H1 (cell line): ENCODE results near the gene SLC24A3. TPM values are rescaled to one million over a fixed set of nuclear protein-coding genes. Genes with fewer than 3 reads are reported as not detected.

Experiments used
- CTCF ChIA-PET: fragments of 300-600 bp; sonication (Branson Sonifier 250); formaldehyde crosslinking; loops from one replicate; lab custom pipeline; 2021; ENCODE audit not compliant: partially characterized antibody; lab: Charles Lee
- POLR2A ChIA-PET: fragments of 300-600 bp; sonication (Branson Sonifier 250); formaldehyde crosslinking; loops from one replicate; lab custom pipeline; 2021; ENCODE audit warnings: inconsistent platforms; ENCODE audit not compliant: partially characterized antibody; lab: Charles Lee
- DNase-seq, 2 experiments: peaks; one replicate each; pipeline versions ENCODE4 v3.0.0 to v3.0.0-alpha.2; 2010 to 2022; ENCODE audit warnings: low spot score in 2 of 2, low read depth in 1 of 2, mixed read lengths in 1 of 2
- FAIRE-seq: peaks from 2 replicates; lab custom pipeline; 2011; peaks lifted over from hg19 to GRCh38; lab: Jason Lieb, UNC
- H2AFZ ChIP-seq: 2 replicates; pipeline ENCODE4 v1.8.1; 2012; ENCODE audit warnings: low read length, inconsistent platforms
- H2AK5ac ChIP-seq: 2 replicates; pipeline ENCODE4 v1.6.1; 2013; ENCODE audit warnings: low read depth, low read length
- H2BK120ac ChIP-seq: replicated peaks from 2 replicates; pipeline ENCODE3; 2013; ENCODE audit warnings: low read depth, low read length, inconsistent platforms
- H2BK12ac ChIP-seq: 2 replicates; pipeline ENCODE4 v1.6.1; 2013; ENCODE audit warnings: low read depth, low read length
- H2BK15ac ChIP-seq: 2 replicates; pipeline ENCODE4 v1.6.1; 2013; ENCODE audit warnings: low read length
- H2BK20ac ChIP-seq: 2 replicates; pipeline ENCODE4 v1.6.1; 2013; ENCODE audit warnings: low read length
- H2BK5ac ChIP-seq: 2 replicates; pipeline ENCODE4 v1.6.1; 2013; ENCODE audit warnings: low read depth, low read length
- H3K14ac ChIP-seq: 2 replicates; pipeline ENCODE4 v1.6.1; 2013; ENCODE audit warnings: inconsistent platforms; ENCODE audit not compliant: insufficient read length
- H3K18ac ChIP-seq: 2 replicates; pipeline ENCODE4 v1.6.1; 2013; ENCODE audit warnings: low read length; ENCODE audit errors: extremely low read depth
- H3K23ac ChIP-seq: 2 replicates; pipeline ENCODE4 v1.6.1; 2013; ENCODE audit warnings: inconsistent platforms; ENCODE audit not compliant: insufficient read length
- H3K23me2 ChIP-seq: 2 replicates; pipeline ENCODE4 v1.6.1; 2013; ENCODE audit warnings: low read depth, low read length
- H3K27ac ChIP-seq: 2 replicates; pipeline ENCODE4 v1.6.1; 2011; ENCODE audit warnings: low read depth, low read length, inconsistent platforms
- H3K27me3 ChIP-seq, 4 experiments: replicated peaks in 1 of 4; 1 replicate in 1 of 4; 2 replicates in 3 of 4; pipeline versions ENCODE4 v1.6.1 to v1.8.1; 2011 to 2013; ENCODE audit warnings: low read length in 3 of 4, mild to moderate bottlenecking in 3 of 4, inconsistent platforms in 2 of 4, mixed read lengths in 2 of 4, moderate library complexity in 1 of 4; ENCODE audit not compliant: control insufficient read depth in 3 of 4, insufficient read depth in 3 of 4; ENCODE audit errors: extremely low read depth in 1 of 4
- H3K36me3 ChIP-seq, 4 experiments: 2 replicates each; pipeline versions ENCODE4 v1.6.1 to v1.8.1; 2011 to 2013; ENCODE audit warnings: mild to moderate bottlenecking in 4 of 4, low read length in 3 of 4, moderate library complexity in 2 of 4, control low read depth in 1 of 4, inconsistent platforms in 1 of 4; ENCODE audit not compliant: insufficient read depth in 4 of 4, control insufficient read depth in 2 of 4
- H3K4ac ChIP-seq: replicated peaks from 2 replicates; pipeline ENCODE3; 2013; ENCODE audit warnings: low read length, low read depth, mixed read lengths, inconsistent platforms; ENCODE audit not compliant: insufficient read length
- H3K4me1 ChIP-seq, 4 experiments: replicated peaks in 1 of 4; 1 replicate in 1 of 4; 2 replicates in 3 of 4; pipeline versions ENCODE4 v1.6.1 to v1.8.1; 2011 to 2013; ENCODE audit warnings: low read length in 3 of 4, inconsistent platforms in 2 of 4, mixed read lengths in 1 of 4; ENCODE audit not compliant: insufficient read depth in 4 of 4, control insufficient read depth in 3 of 4
- H3K4me2 ChIP-seq, 2 experiments: 2 replicates each; pipeline versions ENCODE4 v1.6.1 to v1.8.1; 2011 to 2013; ENCODE audit warnings: low read depth in 2 of 2, low read length in 2 of 2, control low read depth in 1 of 2, inconsistent platforms in 1 of 2, mild to moderate bottlenecking in 1 of 2; ENCODE audit not compliant: insufficient read depth in 1 of 2
- H3K4me3 ChIP-seq, 4 experiments: fragments of 200-600, 300-600 bp in 1 of 4; sonication (generic), shearing (Covaris generic), sonication (Bioruptor Twin) in 1 of 4; 2 replicates each; pipeline versions ENCODE4 v1.5.1 to v1.8.1; 2011 to 2016; ENCODE audit warnings: low read length in 4 of 4, low read depth in 3 of 4, control low read depth in 2 of 4, inconsistent platforms in 2 of 4, mild to moderate bottlenecking in 2 of 4, mixed read lengths in 1 of 4, moderate library complexity in 1 of 4; ENCODE audit not compliant: insufficient read depth in 2 of 4; ENCODE audit errors: extremely low read depth in 1 of 4
- H3K56ac ChIP-seq: replicated peaks from 2 replicates; pipeline ENCODE3; 2013; ENCODE audit warnings: low read depth, mild to moderate bottlenecking, mixed read lengths, low read length, inconsistent platforms; ENCODE audit not compliant: insufficient read length
- H3K79me1 ChIP-seq: 2 replicates; pipeline ENCODE4 v1.6.1; 2013; ENCODE audit warnings: low read depth, low read length, control low read depth
- H3K79me2 ChIP-seq, 2 experiments: 2 replicates each; pipeline versions ENCODE4 v1.6.1 to v1.8.1; 2012 to 2013; ENCODE audit warnings: low read length in 2 of 2, mild to moderate bottlenecking in 2 of 2, inconsistent platforms in 1 of 2; ENCODE audit not compliant: insufficient read depth in 2 of 2, control insufficient read depth in 1 of 2
- H3K9ac ChIP-seq, 4 experiments: replicated peaks in 1 of 4; 1 replicate in 1 of 4; 2 replicates in 3 of 4; pipeline versions ENCODE4 v1.6.1 to v1.8.1; 2011 to 2013; ENCODE audit warnings: low read depth in 3 of 4, low read length in 3 of 4, control low read depth in 2 of 4, mild to moderate bottlenecking in 2 of 4, moderate library complexity in 2 of 4, inconsistent platforms in 1 of 4; ENCODE audit errors: extremely low read depth in 1 of 4
- H3K9me3 ChIP-seq, 2 experiments: 2 replicates each; pipeline versions ENCODE4 v1.6.1 to v1.8.1; 2012 to 2013; ENCODE audit warnings: mild to moderate bottlenecking in 2 of 2, moderate library complexity in 2 of 2, control low read depth in 1 of 2, inconsistent platforms in 1 of 2, low read depth in 1 of 2, low read length in 1 of 2, mixed read lengths in 1 of 2; ENCODE audit not compliant: insufficient read depth in 2 of 2
- H4K20me1 ChIP-seq, 2 experiments: replicated peaks in 1 of 2; 2 replicates each; pipeline versions ENCODE3 to v1.8.1; 2011 to 2013; ENCODE audit warnings: inconsistent platforms in 2 of 2, low read length in 2 of 2, mild to moderate bottlenecking in 1 of 2; ENCODE audit not compliant: insufficient read depth in 2 of 2, control insufficient read depth in 1 of 2
- H4K5ac ChIP-seq: 2 replicates; pipeline ENCODE4 v1.6.1; 2013; ENCODE audit warnings: low read length, low read depth, mixed read lengths, inconsistent platforms; ENCODE audit not compliant: insufficient read length
- H4K8ac ChIP-seq: 2 replicates; pipeline ENCODE4 v1.8.0; 2013; ENCODE audit warnings: mild to moderate bottlenecking, moderate library complexity, low read length, inconsistent platforms; ENCODE audit not compliant: insufficient read depth; ENCODE audit errors: extremely low read depth
- H4K91ac ChIP-seq: replicated peaks from 2 replicates; pipeline ENCODE3; 2013; ENCODE audit warnings: low read length, mixed read lengths, inconsistent platforms; ENCODE audit not compliant: insufficient read length
- BACH1 ChIP-seq: IDR thresholded peaks from 2 replicates; pipeline ENCODE4 v1.6.1; 2012; ENCODE audit warnings: low read length, improper control_type of control experiment
- CBX8 ChIP-seq: fragments of 300-800, 300-1000 bp; sonication (generic); IDR thresholded peaks from 2 replicates; pipeline ENCODE4 v1.7.1; 2016; ENCODE audit warnings: low read depth, low read length, borderline replicate concordance
- CTBP2 ChIP-seq: IDR thresholded peaks from 2 replicates; pipeline ENCODE4 v1.7.0; 2011; ENCODE audit warnings: borderline replicate concordance, mild to moderate bottlenecking, moderate library complexity, mixed read lengths, low read length; ENCODE audit not compliant: insufficient read depth, insufficient read length
- EP300 ChIP-seq, 2 experiments: IDR thresholded peaks; 1 replicate in 1 of 2; 2 replicates in 1 of 2; pipeline ENCODE4 v1.6.1; 2011 to 2012; ENCODE audit warnings: low read depth in 2 of 2, low read length in 2 of 2, mild to moderate bottlenecking in 2 of 2, borderline replicate concordance in 1 of 2, inconsistent platforms in 1 of 2, moderate library complexity in 1 of 2
- EZH2 ChIP-seq: fragments of 200-600 bp; sonication (generic); IDR thresholded peaks from 2 replicates; pipeline ENCODE4 v1.7.1; 2012; ENCODE audit warnings: low read depth, mild to moderate bottlenecking, moderate library complexity, low read length, inconsistent platforms; ENCODE audit not compliant: severe bottlenecking
- KDM4A ChIP-seq: IDR thresholded peaks from one replicate; pipeline ENCODE4 v1.7.1; 2012; ENCODE audit warnings: low read depth, mild to moderate bottlenecking, moderate library complexity, low read length, inconsistent platforms; ENCODE audit not compliant: severe bottlenecking
- PHF8 ChIP-seq: fragments of 200-600 bp; sonication (generic); conservative IDR thresholded peaks from 2 replicates; pipeline ENCODE4 v1.7.1; 2012; ENCODE audit warnings: low read depth, mild to moderate bottlenecking, inconsistent platforms, low read length, moderate library complexity
- SIX5 ChIP-seq: IDR thresholded peaks from 2 replicates; pipeline ENCODE4 v1.6.1; 2011; ENCODE audit warnings: mild to moderate bottlenecking, low read depth, low read length
- SUZ12 ChIP-seq: fragments of 200-600 bp; sonication (generic); IDR thresholded peaks from 2 replicates; pipeline ENCODE4 v1.6.1; 2012; ENCODE audit warnings: mild to moderate bottlenecking, inconsistent platforms, low read length, moderate library complexity, mixed read lengths
- TEAD4 ChIP-seq: IDR thresholded peaks from 2 replicates; pipeline ENCODE4 v1.6.1; 2012; ENCODE audit warnings: low read depth, low read length, inconsistent platforms, mixed read lengths
- WGBS, 2 experiments: shearing (Covaris generic) in 1 of 2; methylation state at CpG; one replicate each; pipeline versions ENCODE4 v1.1.6 to v1.1.7; 2013 to 2015; ENCODE audit warnings: low lambda C conversion rate in 2 of 2, mixed read lengths in 2 of 2, inconsistent platforms in 1 of 2, low coverage in 1 of 2, missing lambda C conversion rate in 1 of 2; ENCODE audit not compliant: insufficient replicate concordance in 2 of 2, insufficient coverage in 1 of 2, insufficient read length in 1 of 2; ENCODE audit errors: extremely low coverage in 1 of 2, missing lambda C conversion rate in 1 of 2; 5-methylcytosine and 5-hydroxymethylcytosine counted together
- polyA plus RNA-seq, 7 experiments: library from polyadenylated mRNA; depleted of rRNA in 3 of 7; stranded (reverse) in 5 of 7; unstranded in 2 of 7; fragments of >200 nt in 5 of 7; fragments of 200-250 nt in 2 of 7; gene quantifications; 1 replicate in 5 of 7; 2 replicates in 1 of 7; 4 replicates in 1 of 7; pipeline versions ENCODE4 v1.2.1 to v1.2.3, GENCODE V29; 2011 to 2013; ENCODE audit warnings: missing spikeins in 2 of 7, mixed read lengths in 2 of 7
- total RNA-seq: library from RNA; stranded (reverse); fragmentation: NEBNext Ultra II Directional; extraction: Animal tissue kit (Norgen Biotek cat#: 25700); gene quantifications from 2 replicates; pipeline ENCODE4 v1.2.1, GENCODE V29; 2021

The SLC24A3 gene
- total and polyA plus RNA-seq, 2 of the 8 experiments (the other 6 are each of a cell fraction or from before 2014, with no cell fraction given) = 4.5 to 6.3 TPM

DNA sequence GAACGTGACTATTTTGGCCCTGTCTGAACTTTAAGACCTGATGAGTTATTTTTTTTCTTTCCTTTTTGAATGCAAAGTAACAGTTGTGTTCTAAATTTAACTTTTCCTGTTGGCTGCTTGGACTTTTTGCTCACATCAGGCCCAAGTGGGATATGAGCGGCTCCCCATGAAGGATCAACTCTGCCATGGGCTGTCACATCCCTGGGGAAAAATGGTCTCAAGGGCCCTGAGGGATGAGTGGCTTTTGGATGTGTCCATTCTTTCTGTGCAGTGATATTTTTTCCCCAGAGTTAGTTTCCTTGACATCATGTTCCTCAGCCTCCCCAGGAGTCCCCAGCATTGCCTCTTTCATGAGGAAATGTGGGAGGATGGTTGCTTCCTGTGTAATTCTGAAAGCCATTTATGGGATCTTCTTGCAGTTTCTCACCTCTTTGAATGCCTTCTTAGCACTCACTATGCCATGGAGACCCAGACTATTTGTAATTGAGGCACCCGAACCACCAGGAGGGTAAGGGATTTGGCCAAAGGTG, 92.5 kb downstream of the SLC24A3 start:
- H4K8ac ChIP-seq = no peak overlapping the region
- no peak overlapping the region for H2BK12ac ChIP-seq
- H4K5ac ChIP-seq = no peak overlapping the region
- H4K91ac ChIP-seq = no peak overlapping the region
- no peak for DNase-seq
- H2BK15ac ChIP-seq = no peak overlapping the region
- H3K23ac ChIP-seq = no peak overlapping the region
- no peak overlapping the region for H2BK5ac ChIP-seq
- H3K4me2 ChIP-seq = no peak overlapping the region
- no peak overlapping the region for H2BK20ac ChIP-seq
- no peaks in the 10 kb centered on the region for H3K27me3 ChIP-seq
- FAIRE-seq = no peak
- no peak overlapping the region for H2AFZ ChIP-seq
- H3K14ac ChIP-seq = no peak overlapping the region
- no peak overlapping the region for H3K27ac ChIP-seq
- H3K4me1 ChIP-seq = no peaks in the 10 kb centered on the region
- H3K4ac ChIP-seq = no peak overlapping the region
- H3K18ac ChIP-seq = no peak overlapping the region
- H2AK5ac ChIP-seq = no peak overlapping the region
- H3K9me3 ChIP-seq = 0 out of 4 replicates have a peak, but pooled peaks cover 0 to 5% of the 10 kb centered on the region in 2 experiments
- no peaks in the 10 kb centered on the region for H3K79me1 ChIP-seq
- H3K23me2 ChIP-seq = no peaks in the 10 kb centered on the region; the same call in none of the 2 replicates
- no peak overlapping the region for H3K9ac ChIP-seq
- no peak overlapping the region for H3K56ac ChIP-seq
- POLR2A ChIA-PET = no interaction called here
- H4K20me1 ChIP-seq = no peaks in the 10 kb centered on the region
- H2BK120ac ChIP-seq = no peak overlapping the region
- H3K79me2 ChIP-seq = no peaks in the 10 kb centered on the region
- no peaks in the 10 kb centered on the region; a peak in 1 of 8 replicates for H3K36me3 ChIP-seq
- CTCF ChIA-PET = no interaction called here
- no peak for TF ChIP-seq PHF8
- TF ChIP-seq SIX5 = no peak
- no peak for TF ChIP-seq CBX8
- TF ChIP-seq TEAD4 = no peak
- TF ChIP-seq EP300 (IDR thresholded peaks at IDR 0.05; ENCODE audit: borderline replicate concordance in 1 of 2, low read depth in 2 of 2, low read length in 2 of 2) = no peak
- no peak for TF ChIP-seq SUZ12
- TF ChIP-seq EZH2 = no peak
- TF ChIP-seq CTBP2 = no peak
- TF ChIP-seq BACH1 = no peak
- TF ChIP-seq KDM4A = no peak
- 91% methylated on average over 3 of the region's 3 CpGs; no CpG with 5 or more reads in 1 of the 2 experiments for WGBS, 2 experiments
- no peak overlapping the region for H3K4me3 ChIP-seq
